GM12878 (cell line): ENCODE results near the gene PRUNE2. TPM values are rescaled to one million over a fixed set of nuclear protein-coding genes. Genes with fewer than 3 reads are reported as not detected.

Experiments used
- ASH2L ChIP-seq: fragments of 300-600, 200-600 bp; sonication (generic); IDR thresholded peaks from 2 replicates; pipeline ENCODE4 v1.6.1; 2017; ENCODE audit warnings: low read depth, mild to moderate bottlenecking, borderline replicate concordance
- BMI1 ChIP-seq: fragments of 450-650 bp; IDR thresholded peaks from 2 replicates; pipeline ENCODE4 v1.6.1; 2016; ENCODE audit warnings: mild to moderate bottlenecking, moderate library complexity, borderline replicate concordance
- BRCA1 ChIP-seq: IDR thresholded peaks from 2 replicates; pipeline ENCODE4 v1.6.1; 2011; ENCODE audit warnings: low read depth, low read length, improper control_type of control experiment
- CHD1 ChIP-seq: IDR thresholded peaks from 2 replicates; pipeline ENCODE4 v1.6.1; 2012; ENCODE audit warnings: low read depth, low read length, improper control_type of control experiment
- CREB1 ChIP-seq: IDR thresholded peaks from 2 replicates; pipeline ENCODE4 v1.6.1; 2012; ENCODE audit warnings: low read depth, mild to moderate bottlenecking, inconsistent platforms
- FOXM1 ChIP-seq: IDR thresholded peaks from 2 replicates; pipeline ENCODE4 v1.6.1; 2012; ENCODE audit warnings: low read depth, mild to moderate bottlenecking, inconsistent platforms, low read length, moderate library complexity
- GATAD2B ChIP-seq: fragments of 450-650 bp; conservative IDR thresholded peaks from 2 replicates; pipeline ENCODE4 v1.6.1; 2017; ENCODE audit warnings: low read depth, mild to moderate bottlenecking, moderate library complexity
- NFIC ChIP-seq: IDR thresholded peaks from 2 replicates; pipeline ENCODE4 v1.6.1; 2012; ENCODE audit warnings: low read depth, mild to moderate bottlenecking, inconsistent platforms, low read length, moderate library complexity
- PAX8 ChIP-seq: fragments of 450-650 bp; IDR thresholded peaks from 2 replicates; pipeline ENCODE4 v1.6.1; 2017; ENCODE audit warnings: mild to moderate bottlenecking, moderate library complexity
- RB1 ChIP-seq: fragments of 450-650 bp; formaldehyde crosslinking; IDR thresholded peaks from 2 replicates; pipeline ENCODE4 v1.6.1; 2017; ENCODE audit warnings: mild to moderate bottlenecking, borderline replicate concordance
- RBBP5 ChIP-seq: fragments of 200-600 bp; sonication (generic); conservative IDR thresholded peaks from 2 replicates; pipeline ENCODE4 v1.6.1; 2016
- SIX5 ChIP-seq: IDR thresholded peaks from 2 replicates; pipeline ENCODE4 v1.6.1; 2011; ENCODE audit warnings: mild to moderate bottlenecking, low read depth, low read length, moderate library complexity; ENCODE audit not compliant: severe bottlenecking
- SMAD5 ChIP-seq: IDR thresholded peaks from 2 replicates; pipeline ENCODE4 v1.6.1; 2016; ENCODE audit warnings: antibody characterized with exemption, low read depth
- TAF1 ChIP-seq: IDR thresholded peaks from 2 replicates; pipeline ENCODE4 v1.6.1; 2011; ENCODE audit warnings: mild to moderate bottlenecking, low read depth, low read length, borderline replicate concordance
- ZSCAN29 ChIP-seq: fragments of 450-650 bp; IDR thresholded peaks from 2 replicates; pipeline ENCODE4 v1.6.1; 2017; ENCODE audit warnings: mild to moderate bottlenecking, moderate library complexity
- polyA plus RNA-seq, 11 experiments: library from polyadenylated mRNA; depleted of rRNA in 4 of 11; unstranded in 6 of 11; stranded (reverse) in 5 of 11; fragments of >200 nt; fragmentation: Nextera tagmentation in 4 of 11; fragmentation: Illumina TruSeq in 1 of 11; extraction: Ambion mirVana in 4 of 11; extraction: Trizol in 1 of 11; gene quantifications; 1 replicate in 1 of 11; 2 replicates in 10 of 11; pipeline versions ENCODE4 v1.2.1 to v1.2.3, GENCODE V29; 2011 to 2016; ENCODE audit warnings: inconsistent platforms in 2 of 11, missing spikeins in 2 of 11, low read depth in 1 of 11
- total RNA-seq, 4 experiments: library from RNA; depleted of rRNA in 3 of 4; stranded (reverse); fragments of >200 nt in 3 of 4; fragmentation: Illumina TruSeq in 1 of 4; extraction: Trizol in 1 of 4; gene quantifications; 2 replicates each; pipeline versions ENCODE4 v1.2.1 to v1.2.3, GENCODE V29; 2013 to 2021
- TF ChIP-seq, protein P1 (sequence below): IDR thresholded peaks from 2 replicates; pipeline ENCODE4 v1.6.1; 2012; ENCODE audit warnings: low read length, inconsistent platforms
- TF ChIP-seq, protein P2 (sequence below): fragments of 450-650 bp; IDR thresholded peaks from 2 replicates; pipeline ENCODE4 v1.6.1; 2018; ENCODE audit warnings: borderline replicate concordance, mild to moderate bottlenecking; ENCODE audit not compliant: partially characterized antibody
- TF ChIP-seq, protein P3 (sequence below): fragments of 450-650 bp; IDR thresholded peaks from 2 replicates; pipeline ENCODE4 v1.6.1; 2017; ENCODE audit warnings: mild to moderate bottlenecking
- TF ChIP-seq, protein P4 (sequence below): fragments of 450-650 bp; IDR thresholded peaks from 2 replicates; pipeline ENCODE4 v1.6.1; 2016; ENCODE audit warnings: mild to moderate bottlenecking
- TF ChIP-seq, protein P5 (sequence below): fragments of 150-350 bp; IDR thresholded peaks from 2 replicates; pipeline ENCODE4 v1.6.1; 2014; ENCODE audit warnings: mild to moderate bottlenecking, low read depth, low read length

The PRUNE2 gene
- total and polyA plus RNA-seq, 10 of the 15 experiments (the other 5 are each of a cell fraction or from before 2014, with no cell fraction given) = 0.07 to 0.63 (median 0.25) TPM

DNA sequence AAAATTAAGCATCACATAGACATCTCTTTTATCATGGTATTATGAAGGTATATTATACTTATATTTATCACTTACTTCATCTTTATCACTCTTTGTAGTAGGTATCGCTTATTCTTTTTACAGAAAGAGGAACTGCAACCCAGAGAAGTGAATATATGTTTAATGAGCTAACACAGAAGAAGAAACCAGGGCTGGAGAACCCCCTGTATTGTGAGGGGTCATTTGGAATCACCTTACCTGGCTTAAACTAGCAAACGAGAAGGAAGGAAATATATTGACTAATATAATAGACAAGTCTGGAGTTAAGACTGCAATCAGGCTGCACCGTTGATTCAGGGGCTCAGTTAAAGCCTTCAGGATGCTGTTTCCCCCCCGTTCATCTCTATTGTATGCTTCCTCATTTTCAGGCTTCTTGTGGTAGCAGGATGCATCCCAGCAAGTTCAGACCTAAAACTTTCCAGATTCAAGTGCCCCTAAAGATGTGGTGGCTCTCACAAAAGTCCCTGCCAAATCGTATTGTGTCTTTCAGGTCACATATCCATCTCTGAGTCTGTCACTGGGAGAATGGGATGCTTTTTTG lies 300.5 kb downstream of the PRUNE2 start (continued):
- TF ChIP-seq, protein P1, sequence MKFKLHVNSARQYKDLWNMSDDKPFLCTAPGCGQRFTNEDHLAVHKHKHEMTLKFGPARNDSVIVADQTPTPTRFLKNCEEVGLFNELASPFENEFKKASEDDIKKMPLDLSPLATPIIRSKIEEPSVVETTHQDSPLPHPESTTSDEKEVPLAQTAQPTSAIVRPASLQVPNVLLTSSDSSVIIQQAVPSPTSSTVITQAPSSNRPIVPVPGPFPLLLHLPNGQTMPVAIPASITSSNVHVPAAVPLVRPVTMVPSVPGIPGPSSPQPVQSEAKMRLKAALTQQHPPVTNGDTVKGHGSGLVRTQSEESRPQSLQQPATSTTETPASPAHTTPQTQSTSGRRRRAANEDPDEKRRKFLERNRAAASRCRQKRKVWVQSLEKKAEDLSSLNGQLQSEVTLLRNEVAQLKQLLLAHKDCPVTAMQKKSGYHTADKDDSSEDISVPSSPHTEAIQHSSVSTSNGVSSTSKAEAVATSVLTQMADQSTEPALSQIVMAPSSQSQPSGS = peak; percentile 60; the same call in 1 of the 2 replicates
- TF ChIP-seq PAX8 (no peak), SMAD5 (no peak), GATAD2B (no peak), NFIC (peak; percentile 74), BRCA1 (no peak), BMI1 (no peak), ZSCAN29 (no peak), TAF1 (no peak), RB1 (no peak), CREB1 (no peak), FOXM1 (no peak), ASH2L (no peak), SIX5 (no peak), CHD1 (no peak), RBBP5 (no peak)
- TF ChIP-seq, protein P2, sequence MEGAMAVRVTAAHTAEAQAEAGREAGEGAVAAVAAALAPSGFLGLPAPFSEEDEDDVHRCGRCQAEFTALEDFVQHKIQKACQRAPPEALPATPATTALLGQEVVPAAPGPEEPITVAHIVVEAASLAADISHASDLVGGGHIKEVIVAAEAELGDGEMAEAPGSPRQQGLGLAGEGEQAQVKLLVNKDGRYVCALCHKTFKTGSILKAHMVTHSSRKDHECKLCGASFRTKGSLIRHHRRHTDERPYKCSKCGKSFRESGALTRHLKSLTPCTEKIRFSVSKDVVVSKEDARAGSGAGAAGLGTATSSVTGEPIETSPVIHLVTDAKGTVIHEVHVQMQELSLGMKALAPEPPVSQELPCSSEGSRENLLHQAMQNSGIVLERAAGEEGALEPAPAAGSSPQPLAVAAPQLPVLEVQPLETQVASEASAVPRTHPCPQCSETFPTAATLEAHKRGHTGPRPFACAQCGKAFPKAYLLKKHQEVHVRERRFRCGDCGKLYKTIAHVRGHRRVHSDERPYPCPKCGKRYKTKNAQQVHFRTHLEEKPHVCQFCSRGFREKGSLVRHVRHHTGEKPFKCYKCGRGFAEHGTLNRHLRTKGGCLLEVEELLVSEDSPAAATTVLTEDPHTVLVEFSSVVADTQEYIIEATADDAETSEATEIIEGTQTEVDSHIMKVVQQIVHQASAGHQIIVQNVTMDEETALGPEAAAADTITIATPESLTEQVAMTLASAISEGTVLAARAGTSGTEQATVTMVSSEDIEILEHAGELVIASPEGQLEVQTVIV = no peak
- TF ChIP-seq, protein P3, sequence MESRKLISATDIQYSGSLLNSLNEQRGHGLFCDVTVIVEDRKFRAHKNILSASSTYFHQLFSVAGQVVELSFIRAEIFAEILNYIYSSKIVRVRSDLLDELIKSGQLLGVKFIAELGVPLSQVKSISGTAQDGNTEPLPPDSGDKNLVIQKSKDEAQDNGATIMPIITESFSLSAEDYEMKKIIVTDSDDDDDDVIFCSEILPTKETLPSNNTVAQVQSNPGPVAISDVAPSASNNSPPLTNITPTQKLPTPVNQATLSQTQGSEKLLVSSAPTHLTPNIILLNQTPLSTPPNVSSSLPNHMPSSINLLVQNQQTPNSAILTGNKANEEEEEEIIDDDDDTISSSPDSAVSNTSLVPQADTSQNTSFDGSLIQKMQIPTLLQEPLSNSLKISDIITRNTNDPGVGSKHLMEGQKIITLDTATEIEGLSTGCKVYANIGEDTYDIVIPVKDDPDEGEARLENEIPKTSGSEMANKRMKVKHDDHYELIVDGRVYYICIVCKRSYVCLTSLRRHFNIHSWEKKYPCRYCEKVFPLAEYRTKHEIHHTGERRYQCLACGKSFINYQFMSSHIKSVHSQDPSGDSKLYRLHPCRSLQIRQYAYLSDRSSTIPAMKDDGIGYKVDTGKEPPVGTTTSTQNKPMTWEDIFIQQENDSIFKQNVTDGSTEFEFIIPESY = no peak
- TF ChIP-seq, protein P4, sequence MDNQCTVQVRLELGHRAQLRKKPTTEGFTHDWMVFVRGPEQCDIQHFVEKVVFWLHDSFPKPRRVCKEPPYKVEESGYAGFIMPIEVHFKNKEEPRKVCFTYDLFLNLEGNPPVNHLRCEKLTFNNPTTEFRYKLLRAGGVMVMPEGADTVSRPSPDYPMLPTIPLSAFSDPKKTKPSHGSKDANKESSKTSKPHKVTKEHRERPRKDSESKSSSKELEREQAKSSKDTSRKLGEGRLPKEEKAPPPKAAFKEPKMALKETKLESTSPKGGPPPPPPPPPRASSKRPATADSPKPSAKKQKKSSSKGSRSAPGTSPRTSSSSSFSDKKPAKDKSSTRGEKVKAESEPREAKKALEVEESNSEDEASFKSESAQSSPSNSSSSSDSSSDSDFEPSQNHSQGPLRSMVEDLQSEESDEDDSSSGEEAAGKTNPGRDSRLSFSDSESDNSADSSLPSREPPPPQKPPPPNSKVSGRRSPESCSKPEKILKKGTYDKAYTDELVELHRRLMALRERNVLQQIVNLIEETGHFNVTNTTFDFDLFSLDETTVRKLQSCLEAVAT = no peak
- TF ChIP-seq, protein P5, sequence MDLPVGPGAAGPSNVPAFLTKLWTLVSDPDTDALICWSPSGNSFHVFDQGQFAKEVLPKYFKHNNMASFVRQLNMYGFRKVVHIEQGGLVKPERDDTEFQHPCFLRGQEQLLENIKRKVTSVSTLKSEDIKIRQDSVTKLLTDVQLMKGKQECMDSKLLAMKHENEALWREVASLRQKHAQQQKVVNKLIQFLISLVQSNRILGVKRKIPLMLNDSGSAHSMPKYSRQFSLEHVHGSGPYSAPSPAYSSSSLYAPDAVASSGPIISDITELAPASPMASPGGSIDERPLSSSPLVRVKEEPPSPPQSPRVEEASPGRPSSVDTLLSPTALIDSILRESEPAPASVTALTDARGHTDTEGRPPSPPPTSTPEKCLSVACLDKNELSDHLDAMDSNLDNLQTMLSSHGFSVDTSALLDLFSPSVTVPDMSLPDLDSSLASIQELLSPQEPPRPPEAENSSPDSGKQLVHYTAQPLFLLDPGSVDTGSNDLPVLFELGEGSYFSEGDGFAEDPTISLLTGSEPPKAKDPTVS = no peak
